ENCODE results near the gene PTPRH.

GRCh38 chr19:55230329-55230728 is 21.0 kb upstream of the PTPRH start:
- TF ChIP-seq CTCF (IDR thresholded peaks at IDR 0.05), result no peak
- no peak for TF ChIP-seq FOXJ3 (CRISPR knock-in tag; IDR thresholded peaks at IDR 0.05)
- TF ChIP-seq GABPA (IDR thresholded peaks at IDR 0.05; ENCODE audit: low read depth), result no peak
- no peak for TF ChIP-seq YY1 (IDR thresholded peaks at IDR 0.05; ENCODE audit: low read depth)
- TF ChIP-seq MAX (IDR thresholded peaks at IDR 0.05; ENCODE audit: low read depth), result no peak
- no peak for TF ChIP-seq EZH2phosphoT487 (IDR thresholded peaks at IDR 0.05; ENCODE audit: borderline replicate concordance, low read depth)
- TF ChIP-seq RFX5 (IDR thresholded peaks at IDR 0.05; ENCODE audit: low read length), result no peak
- no peak for TF ChIP-seq FOXM1 (IDR thresholded peaks at IDR 0.05; ENCODE audit: low read depth)

Measured in SK-N-SH (cell line).